Tibial artery (tissue), 4 donors: ENCODE data around the gene F2R.

Source experiments
- DNase-seq, 2 donors: peaks; one replicate each; pipeline ENCODE4 v3.0.0-alpha.2; 2019
- H3K27ac ChIP-seq, 2 donors: fragments of 200-600 bp; sonication (generic) in 1 of 2; 1 replicate in 1 of 2; 2 replicates in 1 of 2; pipeline ENCODE4 v1.5.1; 2018 to 2019; ENCODE audit warnings: mild to moderate bottlenecking in 1 of 2
- H3K27me3 ChIP-seq, 2 donors: fragments of 200-600 bp; sonication (generic) in 1 of 2; one replicate each; pipeline versions ENCODE4 v1.5.1 to v1.6.0; 2016 to 2019
- H3K36me3 ChIP-seq, 3 donors: fragments of 200-600 bp; sonication (generic) in 2 of 3; one replicate each; pipeline ENCODE4 v1.5.1; 2016 to 2019; ENCODE audit warnings: mild to moderate bottlenecking in 2 of 3
- H3K4me1 ChIP-seq, 4 donors: fragments of 200-600 bp; sonication (generic) in 2 of 4; 1 replicate in 3 of 4; 2 replicates in 1 of 4; pipeline ENCODE4 v1.5.1; 2016 to 2019
- H3K4me3 ChIP-seq, 2 donors: fragments of 200-600 bp; sonication (generic) in 1 of 2; 1 replicate in 1 of 2; 2 replicates in 1 of 2; pipeline ENCODE4 v1.5.1; 2018 to 2019; ENCODE audit warnings: mild to moderate bottlenecking in 2 of 2
- H3K9me3 ChIP-seq, 3 donors: fragments of 200-600 bp; sonication (generic) in 1 of 3; one replicate each; pipeline ENCODE4 v1.5.1; 2016 to 2019
- intact Hi-C: fragments of 100-400 bp; cut with DNase I; formaldehyde crosslinking; loops from one replicate; pipeline ENCODE4 v1.15.0; 2023; ENCODE audit warnings: low total_unique reads
- TF ChIP-seq, protein P1 (sequence below), 2 experiments: fragments of 200-600 bp in 1 of 2; fragments of 450-650 bp in 1 of 2; IDR thresholded peaks; one replicate each; pipeline ENCODE4 v1.5.1; 2017 to 2019; ENCODE audit warnings: antibody characterized with exemption in 2 of 2, mild to moderate bottlenecking in 1 of 2, moderate library complexity in 1 of 2

F2R gene

DNA sequence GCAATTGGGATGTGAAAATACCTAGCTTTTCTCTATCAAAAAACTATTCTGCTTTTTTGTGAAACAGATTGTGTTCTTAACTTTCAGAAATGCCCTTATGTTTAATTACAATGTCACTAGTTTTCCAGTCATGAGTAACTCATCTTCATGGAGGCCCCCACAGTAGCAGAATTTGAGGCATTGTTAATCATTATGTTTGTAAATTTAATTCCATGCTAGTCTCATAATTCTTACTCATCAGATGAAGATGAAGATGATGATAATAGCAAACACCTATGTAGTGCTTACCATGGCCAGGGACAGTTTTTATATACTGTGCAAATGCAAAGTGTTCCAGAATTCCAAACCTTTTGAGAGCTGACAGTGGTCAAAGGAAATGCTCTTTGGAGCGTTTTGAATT lies 27.7 kb upstream of the F2R start:
- no peak overlapping the region for H3K27ac ChIP-seq
- no peaks in the 10 kb centered on the region for H3K27me3 ChIP-seq
- no peak for DNase-seq
- no peaks in the 10 kb centered on the region for H3K9me3 ChIP-seq
- H3K4me1 ChIP-seq: peaks cover 0 to 30% (median 8%) of the 10 kb centered on the region in 4 donors
- H3K4me3 ChIP-seq: no peak overlapping the region
- intact Hi-C loops: no loop called here
- TF ChIP-seq, protein P1, sequence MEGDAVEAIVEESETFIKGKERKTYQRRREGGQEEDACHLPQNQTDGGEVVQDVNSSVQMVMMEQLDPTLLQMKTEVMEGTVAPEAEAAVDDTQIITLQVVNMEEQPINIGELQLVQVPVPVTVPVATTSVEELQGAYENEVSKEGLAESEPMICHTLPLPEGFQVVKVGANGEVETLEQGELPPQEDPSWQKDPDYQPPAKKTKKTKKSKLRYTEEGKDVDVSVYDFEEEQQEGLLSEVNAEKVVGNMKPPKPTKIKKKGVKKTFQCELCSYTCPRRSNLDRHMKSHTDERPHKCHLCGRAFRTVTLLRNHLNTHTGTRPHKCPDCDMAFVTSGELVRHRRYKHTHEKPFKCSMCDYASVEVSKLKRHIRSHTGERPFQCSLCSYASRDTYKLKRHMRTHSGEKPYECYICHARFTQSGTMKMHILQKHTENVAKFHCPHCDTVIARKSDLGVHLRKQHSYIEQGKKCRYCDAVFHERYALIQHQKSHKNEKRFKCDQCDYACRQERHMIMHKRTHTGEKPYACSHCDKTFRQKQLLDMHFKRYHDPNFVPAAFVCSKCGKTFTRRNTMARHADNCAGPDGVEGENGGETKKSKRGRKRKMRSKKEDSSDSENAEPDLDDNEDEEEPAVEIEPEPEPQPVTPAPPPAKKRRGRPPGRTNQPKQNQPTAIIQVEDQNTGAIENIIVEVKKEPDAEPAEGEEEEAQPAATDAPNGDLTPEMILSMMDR (IDR thresholded peaks at IDR 0.05): no peak
- H3K36me3 ChIP-seq: no peaks in the 10 kb centered on the region

DNA sequence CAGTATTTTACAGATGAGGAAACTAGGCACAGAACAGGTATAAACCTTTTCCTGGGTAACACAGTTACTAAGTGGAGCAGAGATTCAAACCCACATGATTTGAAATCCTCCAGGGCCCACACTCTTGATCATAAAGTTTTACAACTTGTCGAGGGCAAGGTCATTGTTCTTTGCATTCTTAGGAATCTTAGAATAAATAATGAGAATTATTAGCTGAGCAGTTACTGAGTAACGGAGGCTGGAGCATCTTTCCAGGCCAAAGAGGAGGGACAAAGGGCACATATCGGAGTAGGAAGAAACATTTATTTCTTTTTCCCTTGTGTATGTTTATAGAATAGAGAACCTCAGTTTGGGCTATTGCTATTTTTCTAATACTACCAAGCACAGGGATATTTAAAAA lies 27.1 kb upstream of the F2R start:
- Histone ChIP-seq H3K27ac (no peak overlapping the region), H3K36me3 (no peaks in the 10 kb centered on the region), H3K4me1 (peaks cover 0 to 30% (median 8%) of the 10 kb centered on the region in 4 donors), H3K4me3 (no peak overlapping the region), H3K27me3 (no peaks in the 10 kb centered on the region), H3K9me3 (no peaks in the 10 kb centered on the region)
- DNase-seq: no peak
- intact Hi-C loops: no loop called here
- TF ChIP-seq, protein P1 (IDR thresholded peaks at IDR 0.05): no peak

DNA sequence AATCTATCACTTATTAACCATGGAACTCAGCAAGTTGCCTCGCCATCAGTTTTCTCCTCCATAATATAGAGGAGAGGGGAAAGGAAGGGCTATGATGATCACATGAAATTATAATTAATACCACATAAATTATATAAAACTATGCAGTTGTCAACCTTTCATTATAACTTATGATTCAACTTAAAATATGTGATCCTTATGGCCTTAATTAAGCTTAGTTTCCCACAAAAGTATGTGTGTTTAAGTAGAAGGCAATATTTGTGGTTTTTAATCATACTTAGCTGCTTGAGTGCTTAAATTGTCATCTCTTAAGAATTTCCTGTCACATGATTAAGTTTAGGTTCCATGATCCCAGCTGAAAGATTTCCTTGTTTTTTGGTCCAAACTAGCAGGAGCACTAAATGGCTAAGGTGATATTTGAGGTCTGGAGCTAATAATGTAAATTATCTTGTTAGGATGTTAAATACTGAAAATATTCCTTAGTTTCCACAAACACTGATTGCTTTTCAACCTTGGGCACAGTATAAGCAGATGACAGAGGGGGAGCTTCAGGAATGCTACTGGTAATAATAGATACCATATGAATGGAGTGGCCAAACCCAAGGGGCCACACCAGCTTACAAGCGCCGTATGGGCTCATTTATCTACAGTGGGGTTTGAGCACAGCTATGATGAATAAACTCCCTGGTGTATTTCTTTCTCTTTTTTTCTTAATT lies 26.4 kb upstream of the F2R start:
- Histone ChIP-seq H3K27me3 (no peaks in the 10 kb centered on the region), H3K4me1 (peaks cover 0 to 30% (median 8%) of the 10 kb centered on the region in 4 donors), H3K4me3 (no peak overlapping the region), H3K9me3 (no peaks in the 10 kb centered on the region), H3K27ac (peak overlapping the region; percentile 17 to 35), H3K36me3 (no peaks in the 10 kb centered on the region)
- intact Hi-C loops: no loop called here
- DNase-seq: no peak
- TF ChIP-seq, protein P1 (IDR thresholded peaks at IDR 0.05): no peak

DNA sequence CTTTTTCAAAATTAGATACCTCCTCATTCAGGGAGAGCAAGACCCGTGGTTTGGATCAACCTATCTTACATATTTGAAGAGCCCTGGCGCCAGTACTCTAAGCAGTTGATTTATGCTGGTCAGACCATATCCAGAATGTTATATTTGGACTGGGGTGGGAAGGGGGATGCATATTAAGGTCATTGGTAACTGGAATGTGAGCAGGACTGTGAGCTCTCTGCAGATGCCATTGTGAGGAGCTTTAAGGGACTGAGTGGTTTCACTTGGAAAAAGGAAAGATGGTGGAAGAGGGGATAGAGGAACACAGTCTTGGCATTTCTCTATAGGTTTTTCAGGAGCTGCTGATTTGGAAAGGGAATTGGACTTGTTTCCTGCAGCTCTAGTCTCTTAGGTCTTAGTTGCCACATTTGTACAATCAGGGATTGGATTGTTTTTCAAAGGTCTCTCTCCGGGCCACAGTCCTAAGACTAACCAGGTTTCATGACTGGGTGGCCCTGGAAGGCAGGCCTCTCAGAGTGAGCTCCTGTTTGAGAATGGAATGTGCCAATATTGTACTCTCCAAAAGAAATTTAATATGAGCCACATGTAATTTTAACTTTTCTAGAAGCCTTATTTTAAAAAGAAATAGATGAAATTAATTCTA lies 25.8 kb upstream of the F2R start:
- no peak overlapping the region for H3K4me3 ChIP-seq
- H3K9me3 ChIP-seq: no peaks in the 10 kb centered on the region
- H3K27me3 ChIP-seq: no peaks in the 10 kb centered on the region
- intact Hi-C loops: no loop called here
- peaks cover 0 to 30% (median 8%) of the 10 kb centered on the region in 4 donors for H3K4me1 ChIP-seq
- TF ChIP-seq, protein P1 (IDR thresholded peaks at IDR 0.05): no peak
- peak overlapping the region; percentile 17 to 35 for H3K27ac ChIP-seq
- DNase-seq: no peak
- H3K36me3 ChIP-seq: no peaks in the 10 kb centered on the region

DNA sequence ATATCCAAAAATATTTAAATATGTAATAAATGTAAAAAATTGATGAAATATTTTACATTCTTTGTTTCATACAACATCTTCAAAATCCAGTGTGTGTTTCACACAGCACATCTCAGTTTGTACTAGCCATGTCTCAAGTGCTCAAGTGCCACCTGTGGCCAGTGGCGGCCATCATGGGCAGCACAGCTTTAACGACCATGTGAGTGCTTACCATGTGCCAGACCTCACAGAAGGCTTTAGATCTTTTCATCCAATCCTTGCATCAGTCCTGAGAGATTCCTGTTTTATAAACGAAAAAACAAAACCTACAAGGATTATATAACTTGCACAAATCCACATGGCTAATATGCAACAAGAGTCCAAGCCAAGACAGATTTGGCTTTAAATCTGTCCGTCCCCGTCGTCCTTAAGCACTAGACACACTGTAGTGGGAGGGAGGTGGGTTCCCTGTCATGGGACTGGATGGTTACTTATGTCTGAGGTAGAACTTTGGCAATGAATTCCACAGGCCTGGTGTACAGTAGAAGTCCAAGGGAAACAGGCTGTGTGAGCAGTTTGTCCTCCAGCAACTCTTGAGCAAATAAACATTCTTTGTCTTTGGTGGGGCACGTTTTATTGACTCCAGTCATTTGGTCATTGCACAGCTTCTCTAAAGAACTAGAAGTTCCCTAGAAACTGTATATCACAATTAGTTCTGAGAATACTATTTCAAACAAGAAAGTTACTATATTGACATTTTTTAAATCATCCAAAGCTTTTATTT lies 25.0 kb upstream of the F2R start:
- intact Hi-C loops: no loop called here
- Histone ChIP-seq H3K36me3 (no peaks in the 10 kb centered on the region), H3K27ac (peak overlapping the region; percentile 38 to 66), H3K27me3 (no peaks in the 10 kb centered on the region), H3K4me3 (no peak overlapping the region), H3K4me1 (peaks cover 0 to 33% (median 8%) of the 10 kb centered on the region in 4 donors), H3K9me3 (no peaks in the 10 kb centered on the region)
- DNase-seq: no peak
- TF ChIP-seq, protein P1 (IDR thresholded peaks at IDR 0.05): no peak
